Activated CD4-positive, alpha-beta T cell treated with anti-CD3 and anti-CD28 coated beads, Interleukin-2, Interleukin-6, amounts not matched to agents 100 ng/mL and 50 ng/mL, durations not matched to agents 16 hours and 8 hours (primary cell): ENCODE data around the gene ASCL2.
"Not testable (repeated sequence)": the region's sequence is repeated elsewhere in the genome, so short reads cannot be mapped to it uniquely, and the experiment has no call there.

Experiments used
- DNase-seq: peaks from one replicate; pipeline ENCODE4 v3.0.0-alpha.2; 2020

The ASCL2 gene

DNA sequence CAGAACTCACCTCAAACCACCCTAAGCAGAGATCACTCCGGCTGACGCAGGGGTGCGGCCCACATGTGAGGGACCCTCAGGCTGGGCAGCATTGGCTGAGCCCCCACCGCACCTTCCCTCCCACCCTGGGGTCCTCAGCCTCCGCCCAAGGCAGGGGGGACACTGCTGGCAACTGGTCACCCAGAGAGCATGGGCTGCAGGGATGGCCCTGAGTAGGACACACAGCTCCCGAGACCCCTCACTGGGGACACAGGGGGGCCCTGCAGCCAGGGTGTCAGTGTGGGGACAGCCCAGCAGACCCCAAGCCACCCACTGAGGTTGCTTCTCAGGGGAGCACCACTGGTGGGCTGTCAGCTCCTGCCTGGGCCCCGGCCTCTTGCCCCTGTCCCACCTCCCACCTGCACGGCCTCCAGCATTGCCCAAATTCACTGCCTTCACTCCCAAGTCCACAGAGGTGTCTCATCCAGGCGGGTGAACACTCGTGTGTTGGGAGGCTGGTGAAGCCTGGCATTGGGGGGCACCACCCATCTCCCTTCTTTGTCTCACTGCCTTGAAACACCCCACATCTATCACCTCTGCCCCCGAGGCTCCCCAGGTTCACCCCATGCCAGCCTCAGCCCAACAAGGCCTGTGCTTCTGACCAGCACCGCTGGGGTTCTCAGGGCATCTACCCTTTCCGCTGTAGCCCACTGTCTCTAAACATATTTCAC is 26.7 kb upstream of the ASCL2 start:
- DNase-seq, result no peak

DNA sequence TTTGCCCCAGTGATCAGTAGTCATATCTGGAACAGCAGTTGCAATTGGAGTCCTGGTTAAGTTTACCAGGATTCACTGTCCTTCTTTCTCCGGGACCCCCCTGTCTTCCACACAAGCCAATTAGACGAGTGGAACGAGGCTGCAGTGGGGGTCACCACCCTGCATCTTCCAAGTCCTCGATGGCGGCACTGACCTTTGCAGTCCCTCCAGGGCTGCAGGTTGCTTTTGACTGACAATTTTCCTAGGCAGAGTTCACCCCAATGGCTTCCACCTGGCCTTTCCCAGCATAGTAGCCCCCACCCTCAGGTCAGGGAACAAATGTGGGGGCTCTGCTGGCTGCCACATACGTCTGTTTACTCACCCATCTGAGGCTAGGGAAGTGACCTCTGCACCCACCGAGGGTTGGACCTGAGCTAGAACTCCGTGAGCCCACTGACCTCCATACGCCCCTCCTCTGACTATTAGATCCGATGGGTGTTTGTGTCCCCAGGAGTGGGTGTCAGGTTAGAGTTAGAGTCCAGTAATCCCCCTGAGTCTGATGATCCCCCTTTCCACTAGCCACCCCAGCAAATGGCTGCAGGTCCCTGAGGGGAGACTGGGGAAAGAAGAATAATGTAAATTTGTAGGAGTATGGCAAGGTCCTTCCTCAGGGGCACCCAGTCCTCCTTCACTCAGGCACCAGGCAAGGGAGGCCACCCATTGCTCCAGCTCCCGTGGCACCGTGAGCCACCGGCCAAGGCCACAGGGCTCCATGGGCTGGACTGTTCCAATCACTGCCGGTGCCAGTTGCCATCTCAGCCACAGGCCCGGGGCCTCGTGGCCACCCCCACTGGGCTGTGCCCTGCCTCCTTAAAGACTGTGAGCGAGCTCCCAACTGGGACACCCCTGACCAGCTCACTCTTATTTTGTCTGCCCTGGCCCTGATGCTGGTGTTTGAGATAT is 25.9 kb upstream of the ASCL2 start:
- no peak for DNase-seq

DNA sequence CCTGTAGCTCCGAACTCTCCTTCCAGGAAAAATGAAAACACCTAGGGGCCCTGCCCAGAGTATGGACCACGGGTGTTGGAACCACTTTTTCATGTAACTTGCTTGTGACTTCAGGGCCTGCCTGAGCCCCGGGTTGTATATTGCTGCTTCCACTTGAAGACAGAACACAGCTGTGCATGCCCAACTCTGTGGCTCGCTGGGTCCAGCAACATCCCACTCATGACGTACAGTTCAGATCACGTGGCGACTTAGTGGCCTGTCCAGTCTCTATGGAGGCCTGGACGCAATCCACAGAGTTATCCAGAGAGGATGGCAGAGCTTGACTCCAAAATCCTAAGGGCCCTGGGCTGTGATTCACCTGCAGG is 24.5 kb upstream of the ASCL2 start:
- no peak for DNase-seq

DNA sequence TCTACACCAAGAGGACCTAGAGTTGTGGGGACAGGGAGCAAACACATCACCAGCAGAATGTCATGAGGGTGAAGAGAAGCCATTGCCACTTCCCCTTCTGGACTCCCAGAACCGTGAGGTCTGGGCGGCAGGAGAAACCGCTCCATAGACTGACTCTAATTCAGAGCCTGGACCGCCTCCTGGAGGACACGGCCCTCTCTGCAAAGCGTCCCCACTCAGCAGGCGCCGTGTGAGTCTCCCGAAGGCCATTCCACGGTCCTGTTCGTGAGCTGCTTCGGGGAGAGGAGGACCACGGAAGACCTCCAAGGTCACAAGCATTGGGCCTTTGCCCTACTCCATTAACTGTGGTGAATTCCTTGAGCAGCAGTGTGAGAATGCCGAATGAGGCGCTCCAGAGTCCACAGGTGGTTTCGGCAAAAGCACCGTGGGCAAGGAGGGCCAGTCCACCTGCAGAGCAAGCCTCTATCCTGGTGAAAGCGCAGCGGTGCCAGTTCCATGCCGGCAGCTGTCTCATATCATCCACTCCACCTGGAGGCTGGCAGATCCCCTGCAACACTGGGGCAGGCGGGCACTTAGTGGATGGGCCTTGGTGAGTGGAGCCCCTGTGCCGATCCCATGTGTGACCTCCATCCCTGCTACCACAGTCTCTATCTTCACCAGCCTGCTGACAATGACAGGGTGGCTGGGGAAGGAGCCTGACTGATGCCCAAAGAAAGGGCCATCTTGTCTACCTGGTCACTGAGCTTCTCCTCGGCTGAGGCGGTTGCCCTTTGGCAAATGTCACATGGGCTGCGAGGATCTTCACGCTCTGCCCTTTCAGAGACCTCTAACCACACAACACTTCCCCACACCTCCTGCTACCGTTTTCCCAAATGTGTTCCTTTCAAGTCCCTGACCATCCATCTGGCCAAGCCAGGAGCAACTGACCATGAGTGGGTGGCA is 23.9 kb upstream of the ASCL2 start:
- DNase-seq, result no peak

DNA sequence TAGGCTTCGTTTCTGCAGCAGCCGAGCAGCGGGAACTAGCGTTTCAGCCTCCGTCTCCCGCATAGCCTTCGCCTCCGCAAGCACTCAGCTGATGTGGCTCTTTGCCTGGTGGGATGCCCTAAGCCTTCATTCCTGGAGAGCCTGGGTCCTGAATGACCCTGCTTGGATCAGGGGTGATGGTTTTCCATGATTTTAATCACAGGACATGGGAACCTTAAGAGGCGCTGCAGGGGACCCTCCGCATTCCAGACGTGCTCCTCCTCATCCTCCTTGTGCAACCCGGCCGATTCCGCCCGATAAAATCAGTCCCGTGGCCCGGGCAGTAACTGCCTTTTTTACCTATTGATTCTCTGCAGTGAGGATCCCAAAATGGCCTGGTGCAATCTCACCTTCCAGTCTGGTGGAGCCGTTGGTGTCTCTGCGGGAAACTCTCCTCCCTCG is 23.2 kb upstream of the ASCL2 start:
- no peak for DNase-seq

DNA sequence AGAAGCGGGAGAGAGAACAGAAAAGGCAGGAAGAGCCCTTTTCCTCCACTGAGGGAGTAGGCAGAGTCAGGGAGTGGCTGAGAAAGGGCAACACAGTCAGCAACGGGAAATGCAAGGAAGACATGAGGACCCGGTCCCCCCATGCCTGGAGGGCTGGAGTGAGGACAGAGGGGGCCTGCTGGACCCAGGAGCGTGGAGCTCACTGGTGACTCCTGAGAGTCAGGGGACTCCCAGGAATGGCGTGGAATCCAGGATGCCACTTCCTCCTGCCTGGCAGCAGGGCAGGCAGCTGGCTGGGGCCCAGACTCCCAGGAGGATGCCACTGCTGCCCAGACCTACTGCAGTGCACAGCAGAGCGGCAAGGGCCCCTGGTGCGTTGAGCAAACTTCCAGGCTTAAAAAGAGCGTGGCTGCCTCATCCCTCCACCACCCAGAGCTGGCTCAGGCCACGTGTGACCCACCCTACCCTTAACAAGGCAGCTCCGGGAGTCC is 20.0 kb upstream of the ASCL2 start:
- no peak for DNase-seq

DNA sequence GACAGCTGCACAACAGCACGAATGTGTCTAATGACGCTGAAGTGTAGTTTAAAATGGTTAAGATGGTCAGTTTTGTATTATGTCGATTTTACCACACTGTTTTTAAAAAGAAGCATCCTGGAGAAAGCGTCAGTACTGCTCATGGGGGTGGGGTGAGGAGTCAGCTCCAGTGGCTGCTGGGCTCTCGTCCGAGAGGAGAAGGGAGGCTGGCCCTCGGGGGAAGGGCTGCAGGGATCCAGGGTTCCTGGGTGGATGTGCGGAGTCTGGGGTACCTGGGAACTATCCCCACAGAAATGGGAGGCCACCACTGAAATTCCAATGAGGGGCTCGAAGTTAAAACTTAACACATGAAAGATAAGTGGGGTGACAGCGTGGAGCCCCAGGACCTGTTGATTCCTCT is 19.5 kb upstream of the ASCL2 start:
- no peak for DNase-seq

DNA sequence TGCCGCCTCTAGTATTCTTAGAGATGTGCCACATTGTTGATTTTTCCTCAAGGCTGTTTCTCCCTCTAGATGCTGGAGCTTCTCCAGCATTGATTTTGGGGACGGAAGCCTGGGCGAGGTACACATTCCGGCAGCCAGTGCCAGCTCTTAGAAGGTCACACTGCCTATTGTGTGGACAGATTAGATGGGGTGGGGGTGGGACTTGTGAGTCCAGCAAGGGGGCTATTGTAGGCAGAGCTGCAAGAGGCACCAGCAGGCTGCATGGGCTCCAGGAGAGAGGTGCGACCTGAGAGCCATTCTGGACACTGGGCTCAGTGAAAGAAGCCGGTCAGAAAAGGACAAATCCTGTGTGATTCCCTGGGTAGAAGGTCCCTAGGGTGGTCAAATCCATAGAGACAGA is 19.0 kb upstream of the ASCL2 start:
- DNase-seq, result no peak

DNA sequence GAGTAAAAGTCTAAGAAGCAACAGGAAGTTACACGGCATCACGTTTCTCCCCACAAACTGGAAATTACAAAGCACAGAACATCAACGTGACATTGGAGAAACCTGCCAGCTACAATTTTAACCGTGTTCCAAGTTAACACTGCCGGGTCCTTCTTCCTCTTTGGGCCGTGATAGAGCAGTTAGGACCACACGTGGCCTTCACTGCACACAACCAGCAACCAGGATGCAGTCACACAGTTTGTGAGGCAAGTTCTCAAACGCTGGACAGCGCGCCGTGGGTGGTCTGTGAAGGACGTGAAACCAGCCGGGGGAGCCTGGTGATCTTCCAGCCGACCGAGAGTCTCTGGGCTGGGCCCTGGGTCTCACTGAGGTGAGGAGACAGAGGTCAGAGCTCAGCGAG is 16.7 kb upstream of the ASCL2 start:
- no peak for DNase-seq

DNA sequence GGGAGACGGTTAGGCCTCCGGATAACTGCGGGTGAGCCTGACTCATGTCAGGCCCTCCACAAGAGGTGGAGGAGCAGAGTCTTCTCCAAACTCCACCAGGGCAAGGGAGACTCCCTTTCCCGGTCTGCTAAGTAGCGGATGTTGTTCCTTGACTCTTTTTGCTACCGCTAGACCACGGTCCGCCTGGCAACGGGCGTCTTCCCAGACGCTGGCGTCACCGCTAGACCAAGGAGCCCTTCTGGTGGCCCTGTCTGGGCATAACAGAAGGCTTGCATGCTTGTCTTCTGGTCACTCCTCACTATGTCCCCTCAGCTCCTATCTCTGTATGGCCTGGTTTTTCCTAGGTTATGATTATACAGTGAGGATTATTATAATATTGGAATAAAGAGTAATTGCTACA is 16.0 kb upstream of the ASCL2 start:
- not testable (repeated sequence) for DNase-seq

DNA sequence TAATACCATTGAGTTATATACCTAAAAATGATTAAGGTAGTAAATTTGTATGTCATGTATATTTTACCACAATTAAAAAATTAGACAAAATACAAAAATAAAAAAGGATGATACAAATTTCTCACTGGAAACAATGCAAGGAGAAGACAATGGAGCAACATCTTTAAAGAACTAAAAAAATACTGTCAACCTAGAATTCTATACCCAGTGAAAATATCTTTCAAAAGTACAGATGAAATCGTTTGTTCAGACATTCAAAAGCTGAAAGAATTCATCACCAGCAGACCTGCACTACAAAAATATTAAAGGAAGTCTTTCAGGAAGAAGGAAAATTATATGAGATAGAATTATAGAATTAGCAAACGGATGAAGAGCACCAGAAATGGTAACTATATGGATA is 9.8 kb upstream of the ASCL2 start:
- no peak for DNase-seq

DNA sequence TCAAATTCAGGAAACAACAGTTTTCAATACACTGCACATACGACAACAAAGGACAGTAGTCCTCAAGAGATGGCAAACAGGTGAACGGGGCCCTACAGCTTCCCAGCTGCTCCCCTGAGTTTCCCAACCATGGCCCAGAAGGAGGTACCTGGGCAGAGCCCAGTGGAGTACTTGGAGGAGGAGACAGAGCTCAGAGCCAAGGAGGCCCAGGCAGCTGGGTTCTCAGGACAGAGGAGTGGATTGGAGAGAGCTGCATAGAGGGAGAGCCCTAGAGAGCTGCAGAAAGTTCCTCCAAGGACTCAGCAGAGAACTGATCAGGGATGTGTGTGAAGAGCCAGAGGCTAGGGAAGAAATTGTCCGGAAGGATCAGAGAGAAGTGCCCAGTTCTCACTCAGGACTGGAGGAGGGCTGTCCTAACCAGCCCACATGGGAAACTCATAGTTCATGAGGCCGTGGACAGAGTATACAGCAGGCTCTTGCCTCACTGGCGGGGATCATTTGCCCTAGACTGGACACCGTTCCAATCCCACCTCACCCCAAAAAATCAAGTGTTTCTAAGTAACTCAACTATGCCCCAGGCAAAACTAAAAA is 7.6 kb upstream of the ASCL2 start:
- DNase-seq, result no peak

DNA sequence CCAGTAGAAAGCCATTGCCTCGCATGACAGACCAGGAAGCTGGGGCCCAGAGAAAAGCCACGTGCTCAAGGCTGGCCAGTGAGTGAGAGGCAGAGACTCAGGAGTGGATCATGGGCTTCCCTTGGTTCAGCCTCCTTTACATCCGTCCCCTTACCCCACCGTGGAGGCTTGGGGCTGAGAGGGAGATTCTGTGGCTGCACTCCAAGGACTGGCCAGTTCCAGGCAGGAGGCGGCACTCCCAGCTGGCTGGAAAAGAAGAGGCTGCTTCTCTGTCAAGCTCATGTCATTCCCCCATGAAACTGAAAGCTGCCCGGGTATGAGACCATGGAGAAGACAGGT is 6.6 kb upstream of the ASCL2 start:
- DNase-seq, result no peak

DNA sequence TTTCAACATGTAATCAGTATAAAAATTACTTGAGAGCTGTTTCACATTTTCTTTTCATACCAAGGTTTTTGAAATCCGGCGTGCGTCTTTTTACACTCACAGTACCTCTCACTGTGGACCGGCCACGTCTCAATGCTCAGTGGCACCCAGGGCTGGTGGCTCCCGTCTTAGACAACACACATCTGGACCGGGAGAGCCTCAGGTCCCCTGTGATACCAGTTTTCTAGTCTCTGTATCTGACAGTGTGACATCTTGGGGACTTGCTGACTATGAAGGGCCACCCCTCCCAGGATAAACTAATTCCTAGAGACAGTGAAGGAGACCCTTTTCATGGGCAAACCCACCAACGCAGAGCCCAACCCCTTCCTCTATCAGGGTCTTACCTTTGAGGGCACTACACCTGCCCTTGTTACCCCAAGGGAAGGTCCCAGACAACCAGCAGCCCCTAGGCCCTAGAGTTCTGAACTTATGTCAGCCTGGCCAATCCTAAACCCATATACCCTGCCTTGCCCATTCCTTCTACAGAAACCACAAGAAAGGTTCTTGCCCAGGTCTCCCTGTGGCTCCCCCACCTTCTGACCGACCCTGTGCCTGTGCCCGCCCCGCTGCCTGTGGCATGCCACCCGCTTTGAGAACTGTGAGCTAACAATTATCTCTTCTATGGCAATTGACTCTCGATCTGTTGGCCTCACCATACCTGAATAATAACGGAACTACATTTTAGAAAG is 6.1 kb upstream of the ASCL2 start:
- DNase-seq, result no peak

DNA sequence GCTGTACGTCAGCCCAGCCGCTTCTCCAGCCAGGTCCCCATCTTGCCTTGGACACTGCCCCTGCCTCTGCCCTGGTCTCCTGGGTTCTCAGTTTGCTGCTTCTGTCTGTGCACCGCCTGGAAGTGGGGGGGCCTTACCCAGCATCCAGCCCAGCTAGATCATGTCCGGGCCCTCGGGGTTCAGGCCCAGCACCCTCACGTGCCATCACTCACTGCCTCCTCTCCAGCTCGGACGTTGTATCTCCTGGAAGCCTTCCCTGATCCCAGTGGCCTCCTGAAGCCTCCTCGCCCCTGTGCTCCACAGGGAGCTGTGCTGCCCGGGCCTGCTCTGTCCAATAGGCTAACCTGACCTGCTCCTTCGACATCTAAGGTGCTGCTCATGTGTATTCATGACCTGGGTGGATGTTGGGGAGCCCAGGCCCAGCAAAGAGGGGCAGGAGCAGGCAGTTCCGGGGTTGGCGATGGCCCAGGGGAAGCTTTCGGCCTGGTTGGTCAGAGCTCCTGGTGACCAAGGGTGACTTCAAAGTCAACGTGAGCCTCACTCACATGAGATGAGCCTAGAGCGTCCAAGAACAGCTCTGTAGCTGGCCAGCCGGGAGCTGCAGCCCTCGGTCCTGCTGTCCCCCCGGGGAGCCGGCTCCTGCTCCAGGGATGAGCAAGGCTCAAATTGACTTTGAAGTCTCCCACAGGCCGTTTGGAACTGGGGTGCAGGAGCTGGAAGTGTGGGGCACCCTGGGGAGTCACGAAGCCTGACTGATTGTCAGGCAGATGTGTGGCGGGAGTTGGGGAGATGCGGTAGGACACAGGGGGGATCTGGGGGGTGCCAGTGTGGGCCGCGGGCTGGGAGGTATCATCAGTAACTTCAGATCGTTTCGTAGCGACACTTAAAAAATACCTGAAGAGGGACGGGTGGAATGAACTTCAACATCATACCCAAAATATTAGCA is 5.2 kb upstream of the ASCL2 start:
- DNase-seq, result no peak

DNA sequence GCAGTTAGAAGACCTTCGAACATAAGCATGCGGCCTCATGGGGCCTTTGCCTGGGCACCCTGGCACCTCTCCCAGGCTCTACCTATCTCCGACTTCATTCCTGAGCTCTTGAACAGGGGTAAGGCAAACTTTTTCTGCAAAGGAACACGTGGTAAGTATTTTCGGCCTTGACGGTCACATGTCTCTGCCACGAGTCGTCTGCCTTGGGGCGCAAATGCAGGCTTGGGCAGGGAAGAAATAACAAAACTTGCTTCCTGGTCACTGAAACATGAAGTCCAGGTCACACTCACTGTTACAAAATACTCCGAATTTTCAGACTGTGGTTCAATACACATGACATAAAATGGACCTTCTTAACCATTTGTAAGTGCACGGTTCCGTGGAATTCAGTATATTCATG is 3.4 kb upstream of the ASCL2 start:
- no peak for DNase-seq

DNA sequence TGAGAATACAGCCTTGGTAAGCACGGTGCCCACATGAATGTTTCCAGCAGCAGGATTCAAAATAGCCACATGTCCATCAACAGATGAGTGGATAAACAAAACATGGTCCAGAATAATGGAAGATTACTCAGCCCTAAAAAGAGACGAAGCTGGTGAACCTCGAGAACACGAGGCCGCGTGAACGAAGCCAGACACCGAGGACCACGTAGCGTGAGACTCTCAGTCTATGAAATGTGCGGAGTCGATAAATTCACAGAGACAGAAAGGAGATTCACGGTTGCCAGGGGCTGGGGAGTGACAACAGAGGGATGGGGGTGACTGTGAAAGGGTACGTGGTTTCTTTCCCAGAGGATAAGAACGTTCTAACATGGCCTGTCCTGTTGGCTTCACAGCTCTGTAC is 2.9 kb upstream of the ASCL2 start:
- DNase-seq, result no peak

DNA sequence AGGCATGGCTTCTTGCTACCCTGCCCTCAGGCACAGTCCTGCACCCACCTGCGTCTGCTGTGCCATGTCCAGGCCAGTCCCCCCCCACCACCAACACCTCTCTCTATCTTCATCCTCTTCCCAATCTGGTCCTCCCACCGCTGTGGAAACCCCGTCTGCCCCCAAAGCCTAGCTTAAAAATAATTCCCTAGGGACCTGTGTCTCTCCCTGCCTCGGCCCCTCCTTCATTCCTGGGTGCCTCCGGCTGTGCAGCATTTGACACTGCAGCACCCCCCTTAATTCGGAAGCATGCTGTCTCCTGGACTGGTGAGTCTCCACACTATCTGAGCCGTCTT is 2.5 kb upstream of the ASCL2 start:
- no peak for DNase-seq

DNA sequence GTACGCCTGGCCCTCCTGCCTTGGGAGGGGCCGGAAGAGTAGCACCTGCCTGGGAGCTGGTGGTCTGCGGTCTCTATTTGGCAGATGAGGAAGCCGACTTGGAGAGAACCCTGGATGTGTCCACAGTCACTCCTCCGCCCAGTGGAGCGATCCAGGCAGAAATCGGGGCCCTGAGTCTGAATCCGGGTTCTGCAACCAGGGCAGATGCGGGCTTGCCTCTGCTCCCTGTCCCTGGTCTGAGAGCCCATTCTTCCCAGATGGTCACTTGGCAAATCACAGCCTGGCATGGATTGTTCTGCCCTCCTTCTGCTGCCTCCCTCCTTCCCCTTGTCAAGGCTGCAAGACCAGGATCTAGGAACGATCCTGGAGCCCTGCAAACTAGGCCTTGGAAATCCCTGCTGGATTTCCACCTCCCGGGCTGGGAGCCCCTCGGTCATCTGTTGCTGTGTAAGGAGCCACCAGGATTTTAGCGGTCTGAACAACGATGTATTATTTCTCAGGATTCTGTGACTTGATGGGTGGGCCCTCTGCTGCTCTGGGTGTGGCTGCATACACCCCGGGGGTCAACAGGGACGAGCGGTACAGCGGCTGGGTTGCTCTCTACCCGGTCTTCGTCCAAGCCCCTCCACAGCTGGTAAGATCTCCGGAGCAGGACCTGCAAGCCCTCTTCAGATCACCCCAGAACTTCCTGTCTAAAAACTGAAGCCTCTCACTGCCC is 2.0 kb upstream of the ASCL2 start:
- no peak for DNase-seq
